Epithelial cell of esophagus (primary cell): ENCODE data around the gene GPS1.

Experiments
- DNase-seq: peaks from one replicate; pipeline ENCODE4 v3.0.0; 2010; ENCODE audit warnings: low read depth
- H3K4me3 ChIP-seq: 2 replicates; pipeline ENCODE4 v1.5.1; 2011; ENCODE audit warnings: mild to moderate bottlenecking, low read length, control low read depth
- CTCF ChIP-seq: IDR thresholded peaks from 2 replicates; pipeline ENCODE4 v1.5.1; 2011; ENCODE audit warnings: low read depth, mild to moderate bottlenecking, low read length, control low read depth, inconsistent platforms; ENCODE audit not compliant: insufficient read depth; ENCODE audit errors: missing control alignments

Gene GPS1

DNA sequence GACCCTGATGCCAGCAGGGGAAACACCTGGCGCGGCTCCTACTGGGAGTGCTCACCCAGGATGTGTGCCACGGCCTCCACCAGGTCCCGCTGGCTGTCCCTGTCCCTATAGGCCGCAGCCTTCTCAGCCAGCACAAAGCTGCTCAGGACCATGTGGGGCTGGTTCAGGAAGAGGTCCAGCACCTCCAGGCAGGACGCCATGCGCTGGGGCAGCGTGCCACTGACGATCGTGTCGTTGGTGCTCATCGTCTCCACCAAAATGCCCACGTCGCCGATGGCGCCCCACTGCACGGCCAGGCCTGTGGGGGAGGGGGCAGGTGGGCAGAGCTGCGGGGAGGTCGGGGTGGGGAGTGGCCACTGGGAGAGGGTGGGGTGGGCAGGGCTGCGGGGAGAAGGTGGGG, 29.8 kb downstream of the GPS1 start:
- TF ChIP-seq CTCF, result no peak
- H3K4me3 ChIP-seq, result no peak overlapping the region

DNA sequence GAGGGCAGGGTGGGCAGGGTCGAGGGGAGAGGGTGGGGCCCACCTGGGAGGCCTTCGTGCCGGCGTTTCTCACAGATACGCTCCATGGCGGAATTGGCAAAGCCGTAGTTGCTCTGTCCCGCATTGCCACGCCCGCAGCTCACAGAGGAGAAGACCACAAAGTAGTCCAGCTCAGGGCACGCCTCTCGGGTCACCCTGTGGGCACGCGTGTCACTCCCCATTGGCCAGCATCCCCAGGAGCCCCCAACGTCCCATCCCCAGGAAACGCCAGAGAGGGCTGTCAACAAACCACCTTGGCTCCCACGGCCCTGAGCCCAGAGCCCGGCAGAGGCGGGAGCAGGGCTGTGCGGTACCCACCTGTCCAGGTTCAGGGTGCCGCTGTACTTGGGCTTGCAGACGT, 30.3 kb downstream of the GPS1 start:
- no peak for TF ChIP-seq CTCF
- H3K4me3 ChIP-seq, result no peak overlapping the region
- no peak for DNase-seq

More for the DNA sequence above, 29.8 kb downstream of the GPS1 start:
- DNase-seq, result no peak

DNA sequence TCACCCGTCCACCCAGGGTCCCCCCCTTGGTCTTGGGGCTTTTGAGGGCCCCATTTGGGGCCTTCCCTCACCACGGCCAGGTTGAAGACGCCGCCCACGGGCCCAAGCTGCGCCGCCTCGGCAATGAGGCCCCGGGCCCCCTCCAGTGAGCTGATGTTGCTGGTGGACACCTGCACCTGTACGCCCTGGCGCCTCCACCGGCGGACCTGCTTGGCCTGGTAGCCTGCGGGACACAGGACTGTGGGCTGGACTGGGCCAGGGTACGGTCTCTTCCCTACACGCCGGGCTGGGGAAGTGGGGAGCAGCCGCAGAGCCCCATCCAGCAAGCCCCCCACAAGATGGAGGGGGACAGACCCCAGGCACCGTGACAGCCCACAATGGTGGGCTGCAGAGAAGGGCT, 30.8 kb downstream of the GPS1 start:
- TF ChIP-seq CTCF, result no peak
- DNase-seq, result no peak

GRCh38 chr17:82083009-82083408, 31.3 kb downstream of the GPS1 start:
- DNase-seq, result no peak
- no peak for TF ChIP-seq CTCF

More for the DNA sequence above, 30.8 kb downstream of the GPS1 start:
- no peak overlapping the region for H3K4me3 ChIP-seq

GRCh38 chr17:82083533-82084359, 32.0 kb downstream of the GPS1 start:
- H3K4me3 ChIP-seq, result no peak overlapping the region
- TF ChIP-seq CTCF, result no peak
- DNase-seq, result no peak

More at GRCh38 chr17:82083009-82083408, 31.3 kb downstream of the GPS1 start:
- no peak overlapping the region for H3K4me3 ChIP-seq

- DNase-seq, result no peak
- no peak overlapping the region for H3K4me3 ChIP-seq
- no peak for TF ChIP-seq CTCF
Measured at GRCh38 chr17:82084373-82085030, 32.8 kb downstream of the GPS1 start.
